HG02870 (cell line): Measurements from ENCODE around the gene ZNF43.
"Not testable (repeated sequence)": the region's sequence is repeated elsewhere in the genome, so short reads cannot be mapped to it uniquely, and the experiment has no call there.

ENCODE experiments used
- ATAC-seq: cut with Tn5 transposase; IDR thresholded peaks from one replicate; pipeline ENCODE4 v1.9.1; 2021; ENCODE audit warnings: mild to moderate bottlenecking, moderate library complexity; ENCODE audit not compliant: unreplicated experiment

The ZNF43 gene

GRCh38 chr19:21812448-21812847 lies 23.5 kb downstream of the ZNF43 start:
- ATAC-seq, result no peak

GRCh38 chr19:21808400-21809000 lies 27.5 kb downstream of the ZNF43 start:
- not testable (repeated sequence) for ATAC-seq

- ATAC-seq, result no peak
Observed at GRCh38 chr19:21789466-21790085, 46.4 kb downstream of the ZNF43 start.

- ATAC-seq, result no peak
Observed at GRCh38 chr19:21786936-21787335, 49.0 kb downstream of the ZNF43 start.

GRCh38 chr19:21775792-21776191 lies 60.2 kb downstream of the ZNF43 start:
- not testable (repeated sequence) for ATAC-seq

- peak; percentile 94 for ATAC-seq
Observed at GRCh38 chr19:21767065-21767800, 68.7 kb downstream of the ZNF43 start, which contains the start of gene ZNF100. Gene ZNF100, minus strand, starts transcription at chr19:21767579. Its CDS starts 150 bp downstream, at chr19:21767429.

- ATAC-seq, result peak; percentile 2
Observed at GRCh38 chr19:21766705-21767064, 69.3 kb downstream of the ZNF43 start.

GRCh38 chr19:21765151-21765550 lies 70.8 kb downstream of the ZNF43 start:
- no peak for ATAC-seq

- not testable (repeated sequence) for ATAC-seq
Observed at GRCh38 chr19:21761547-21761946, 74.4 kb downstream of the ZNF43 start.

GRCh38 chr19:21758296-21758695 lies 77.7 kb downstream of the ZNF43 start:
- ATAC-seq, result no peak

GRCh38 chr19:21755555-21755954 lies 80.4 kb downstream of the ZNF43 start:
- ATAC-seq, result not testable (repeated sequence)
